Endothelial cell of umbilical vein (primary cell): ENCODE results near the gene ADAMTS6. TPM values are rescaled to one million over a fixed set of nuclear protein-coding genes. Genes with fewer than 3 reads are reported as not detected.

ENCODE experiments used
- BruUV-seq: library from RNA; stranded (reverse); fragments of 400-500 nt; replicated peaks from 2 replicates; lab custom pipeline; 2021; lab: Mats Ljungman, UMichigan
- CTCF ChIA-PET: fragments of 300-600, 350-600 bp; sonication (Branson Sonifier 250); formaldehyde crosslinking; loops from one replicate; lab custom pipeline; 2021; ENCODE audit warnings: antibody characterized with exemption, inconsistent platforms; lab: Charles Lee
- POLR2A ChIA-PET: fragments of 300-600, 350-600 bp; sonication (Branson Sonifier 250); formaldehyde crosslinking; loops from one replicate; lab custom pipeline; 2021; ENCODE audit warnings: antibody characterized with exemption, inconsistent platforms; lab: Charles Lee
- DNase-seq: peaks from one replicate; pipeline ENCODE4 v3.0.0-alpha.2; 2011; ENCODE audit warnings: low read depth, low spot score
- FAIRE-seq: peaks from 2 replicates; lab custom pipeline; 2011; peaks lifted over from hg19 to GRCh38; lab: Jason Lieb, UNC
- H2AFZ ChIP-seq: 2 replicates; pipeline ENCODE4 v1.6.0; 2012; ENCODE audit warnings: low read depth, low read length, control low read depth, inconsistent platforms
- H3K27ac ChIP-seq: 2 replicates; pipeline ENCODE4 v1.5.1; 2011; ENCODE audit warnings: low read depth, mild to moderate bottlenecking, control low read depth, low read length, moderate library complexity; ENCODE audit not compliant: insufficient read depth
- H3K27me3 ChIP-seq, 2 experiments: 2 replicates each; pipeline versions ENCODE4 v1.6.0 to v1.6.1; 2011; ENCODE audit warnings: low read length in 2 of 2, mixed read lengths in 1 of 2; ENCODE audit not compliant: control insufficient read depth in 2 of 2, insufficient read depth in 2 of 2
- H3K36me3 ChIP-seq, 2 experiments: 2 replicates in 1 of 2; 3 replicates in 1 of 2; pipeline ENCODE4 v1.5.1; 2011; ENCODE audit warnings: low read length in 2 of 2, mild to moderate bottlenecking in 1 of 2, moderate library complexity in 1 of 2; ENCODE audit not compliant: control insufficient read depth in 2 of 2, insufficient read depth in 2 of 2; ENCODE audit errors: extremely low read depth in 1 of 2
- H3K4me1 ChIP-seq: 3 replicates; pipeline ENCODE4 v1.5.1; 2011; ENCODE audit warnings: mild to moderate bottlenecking, low read length; ENCODE audit not compliant: control insufficient read depth, insufficient read depth; ENCODE audit errors: extremely low read depth
- H3K4me2 ChIP-seq: 2 replicates; pipeline ENCODE4 v1.6.1; 2011; ENCODE audit warnings: low read length, control low read depth, mixed read lengths; ENCODE audit not compliant: insufficient read depth
- H3K4me3 ChIP-seq, 3 experiments: fragments of 200-600 bp in 1 of 3; sonication (generic), shearing (Covaris generic) in 1 of 3; replicated peaks in 1 of 3; 2 replicates each; pipeline ENCODE4 v1.5.1; 2011 to 2016; ENCODE audit warnings: control low read depth in 3 of 3, low read length in 3 of 3, mild to moderate bottlenecking in 2 of 3, inconsistent platforms in 1 of 3, low read depth in 1 of 3, moderate library complexity in 1 of 3; ENCODE audit not compliant: insufficient read depth in 1 of 3
- H3K79me2 ChIP-seq: 2 replicates; pipeline ENCODE4 v1.6.0; 2012; ENCODE audit warnings: low read length, inconsistent platforms; ENCODE audit not compliant: control insufficient read depth, insufficient read depth
- H3K9ac ChIP-seq: replicated peaks from 2 replicates; pipeline ENCODE3; 2011; ENCODE audit warnings: low read length, control low read depth; ENCODE audit not compliant: insufficient read depth; ENCODE audit errors: extremely low read depth
- H3K9me1 ChIP-seq: replicated peaks from 3 replicates; pipeline ENCODE4 v1.6.0; 2011; ENCODE audit warnings: mild to moderate bottlenecking, low read length; ENCODE audit not compliant: control insufficient read depth, insufficient read depth; ENCODE audit errors: extremely low read depth
- H3K9me3 ChIP-seq: replicated peaks from 2 replicates; pipeline ENCODE4 v1.5.1; 2012; ENCODE audit warnings: low read length, inconsistent platforms; ENCODE audit not compliant: control insufficient read depth, insufficient read depth
- H4K20me1 ChIP-seq: replicated peaks from 2 replicates; pipeline ENCODE3; 2011; ENCODE audit warnings: mild to moderate bottlenecking, low read length; ENCODE audit not compliant: control insufficient read depth, insufficient read depth; ENCODE audit errors: extremely low read depth
- CTCF ChIP-seq, 2 donors: IDR thresholded peaks; 1 replicate in 1 of 2; 2 replicates in 1 of 2; pipeline ENCODE4 v1.5.1; 2011; ENCODE audit warnings: low read length in 2 of 2, mild to moderate bottlenecking in 2 of 2, moderate library complexity in 2 of 2, control low read depth in 1 of 2, inconsistent platforms in 1 of 2, low read depth in 1 of 2; ENCODE audit not compliant: insufficient read depth in 1 of 2; ENCODE audit errors: extremely low read depth in 1 of 2
- EZH2 ChIP-seq: IDR thresholded peaks from 2 replicates; pipeline ENCODE4 v1.6.1; 2012; ENCODE audit warnings: borderline replicate concordance, low read depth, mild to moderate bottlenecking, moderate library complexity, low read length, inconsistent platforms; ENCODE audit not compliant: severe bottlenecking
- FOS ChIP-seq: IDR thresholded peaks from 2 replicates; pipeline ENCODE4 v1.6.1; 2011; ENCODE audit warnings: mild to moderate bottlenecking, low read length, moderate library complexity, borderline replicate concordance; ENCODE audit not compliant: insufficient read depth
- GATA2 ChIP-seq: IDR thresholded peaks from 2 replicates; pipeline ENCODE4 v1.7.0; 2011; ENCODE audit warnings: low read depth, mild to moderate bottlenecking, moderate library complexity, mixed read lengths, low read length; ENCODE audit not compliant: insufficient read length, insufficient read depth
- JUN ChIP-seq: IDR thresholded peaks from 2 replicates; pipeline ENCODE4 v1.6.1; 2011; ENCODE audit warnings: borderline replicate concordance, low read depth; ENCODE audit not compliant: insufficient read length, insufficient read depth
- MYC ChIP-seq: IDR thresholded peaks from one replicate; pipeline ENCODE4 v1.6.1; 2011; ENCODE audit warnings: mild to moderate bottlenecking, low read depth, low read length
- POLR2A ChIP-seq: IDR thresholded peaks from 2 replicates; pipeline ENCODE4 v1.6.1; 2012; ENCODE audit warnings: low read depth, mild to moderate bottlenecking, control low read depth, low read length
- POLR2AphosphoS5 ChIP-seq: IDR thresholded peaks from 2 replicates; pipeline ENCODE4 v1.6.1; 2012; ENCODE audit warnings: low read depth, mild to moderate bottlenecking, control low read depth, low read length, moderate library complexity; ENCODE audit not compliant: insufficient read depth
- dilution Hi-C: fragments of 300-500 bp; cut with MboI; formaldehyde crosslinking; loops from one replicate; pipeline ENCODE4 v1.15.0; 2019; ENCODE audit warnings: low sequenced_read_pairs; ENCODE audit not compliant: extremely low pct_ligation_motif_present
- intact Hi-C: fragments of 100-400 bp; cut with micrococcal nuclease; formaldehyde crosslinking; loops from one replicate; pipeline ENCODE4 v1.10.0; 2022
- polyA plus RNA-seq, 4 experiments: library from polyadenylated mRNA; depleted of rRNA in 3 of 4; stranded (reverse) in 3 of 4; unstranded in 1 of 4; fragments of >200 nt; gene quantifications; 2 replicates each; pipeline versions ENCODE4 v1.2.1 to v1.2.3, GENCODE V29; 2011 to 2012; ENCODE audit warnings: missing spikeins in 1 of 4
- total RNA-seq: library from RNA; stranded (reverse); gene quantifications from 2 replicates; pipeline ENCODE4 v1.2.3, GENCODE V29; 2021
- TF ChIP-seq, protein P1 (sequence below): IDR thresholded peaks from 2 replicates; pipeline ENCODE4 v1.6.1; 2011; ENCODE audit not compliant: insufficient read depth, insufficient read length

ADAMTS6 gene
- total and polyA plus RNA-seq, 2 donors (not counting 3 experiments of a cell fraction or from before 2014, with no cell fraction given), result 20.4 to 43.4 TPM

- H3K4me3 ChIP-seq, result no peak overlapping the region
- dilution Hi-C loops, result no loop called here
- no peak overlapping the region for H3K27ac ChIP-seq
- peaks cover 0 to 6% of the 10 kb centered on the region in 2 experiments for H3K36me3 ChIP-seq
- no peaks in the 10 kb centered on the region for H4K20me1 ChIP-seq
- no peak overlapping the region for H3K4me2 ChIP-seq
- ChIA-PET CTCF (no interaction called here), POLR2A (no interaction called here)
- no peak for FAIRE-seq
- H3K4me1 ChIP-seq, result no peaks in the 10 kb centered on the region
- H2AFZ ChIP-seq, result no peak overlapping the region
- DNase-seq, result no peak
- no peaks in the 10 kb centered on the region for H3K9me3 ChIP-seq
- BruUV-seq, result no TSS peak
- H3K9me1 ChIP-seq, result no peaks in the 10 kb centered on the region
- no peak overlapping the region for H3K9ac ChIP-seq
- no peak for TF ChIP-seq GATA2
- TF ChIP-seq CTCF (IDR thresholded peaks at IDR 0.05; ENCODE audit: extremely low read depth in 1 of 2, insufficient read depth in 1 of 2, low read depth in 1 of 2, low read length in 2 of 2), result no peak
- no peak for TF ChIP-seq JUN
- no peak for TF ChIP-seq EZH2
- TF ChIP-seq FOS, result no peak
- TF ChIP-seq, protein P1, sequence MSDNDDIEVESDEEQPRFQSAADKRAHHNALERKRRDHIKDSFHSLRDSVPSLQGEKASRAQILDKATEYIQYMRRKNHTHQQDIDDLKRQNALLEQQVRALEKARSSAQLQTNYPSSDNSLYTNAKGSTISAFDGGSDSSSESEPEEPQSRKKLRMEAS, result no peak
- TF ChIP-seq MYC, result no peak
- no peak for TF ChIP-seq POLR2AphosphoS5
- no peak for TF ChIP-seq POLR2A
- intact Hi-C loops, result no loop called here
- H3K27me3 ChIP-seq, result no peaks in the 10 kb centered on the region
- H3K79me2 ChIP-seq, result no peaks in the 10 kb centered on the region
These were observed 44.0 kb upstream of the ADAMTS6 start for GRCh38 chr5:65525726-65526125.
